Caco-2 (cell line): ENCODE measurements around the gene CTXN3. TPM values are rescaled to one million over a fixed set of nuclear protein-coding genes. Genes with fewer than 3 reads are reported as not detected.

Experiments used
- BruUV-seq: library from RNA; stranded (reverse); fragments of 400-500 nt; replicated peaks from 2 replicates; lab custom pipeline; 2021; lab: Mats Ljungman, UMichigan
- CTCF ChIA-PET: fragments of 300-600 bp; sonication (Branson Sonifier 250); formaldehyde crosslinking; loops from one replicate; lab custom pipeline; 2022; ENCODE audit warnings: antibody characterized with exemption; lab: Charles Lee
- POLR2A ChIA-PET: fragments of 300-600 bp; sonication (Branson Sonifier 250); formaldehyde crosslinking; loops from one replicate; lab custom pipeline; 2022; ENCODE audit warnings: antibody characterized with exemption; lab: Charles Lee
- DNase-seq, 2 experiments: peaks; one replicate each; pipeline versions ENCODE4 v3.0.0 to v3.0.0-alpha.2; 2020 to 2022
- H3K27me3 ChIP-seq: replicated peaks from 2 replicates; pipeline ENCODE4 v1.6.0; 2011; ENCODE audit warnings: low read length; ENCODE audit not compliant: control insufficient read depth, insufficient read depth
- H3K36me3 ChIP-seq: 2 replicates; pipeline ENCODE4 v1.5.1; 2011; ENCODE audit warnings: low read length; ENCODE audit not compliant: control insufficient read depth, insufficient read depth
- H3K4me1 ChIP-seq: fragments of 250-450 bp; sonication (Bioruptor Pico); 2 replicates; pipeline ENCODE4 v1.5.1; 2020; ENCODE audit warnings: mild to moderate bottlenecking
- H3K4me3 ChIP-seq: 2 replicates; pipeline ENCODE4 v1.5.1; 2011; ENCODE audit warnings: low read depth, mild to moderate bottlenecking, control low read depth, low read length
- H3K9me3 ChIP-seq: fragments of 250-450 bp; sonication (Bioruptor Pico); 2 replicates; pipeline ENCODE4 v1.5.1; 2020; ENCODE audit warnings: mild to moderate bottlenecking, moderate library complexity
- H3K27ac Mint-ChIP-seq: one replicate; pipeline ENCODE4 v1.8.0; 2022; ENCODE audit warnings: mixed read lengths; ENCODE audit not compliant: unreplicated experiment
- H3K27me3 Mint-ChIP-seq: one replicate; pipeline ENCODE4 v1.8.0; 2022; ENCODE audit warnings: mixed read lengths; ENCODE audit not compliant: insufficient read depth, unreplicated experiment
- H3K36me3 Mint-ChIP-seq: one replicate; pipeline ENCODE4 v1.8.0; 2022; ENCODE audit warnings: mild to moderate bottlenecking, mixed read lengths; ENCODE audit not compliant: insufficient read depth, unreplicated experiment
- H3K4me1 Mint-ChIP-seq: one replicate; pipeline ENCODE4 v1.8.0; 2022; ENCODE audit warnings: low read depth, mixed read lengths; ENCODE audit not compliant: unreplicated experiment
- H3K4me3 Mint-ChIP-seq: one replicate; pipeline ENCODE4 v1.8.0; 2022; ENCODE audit warnings: mild to moderate bottlenecking, moderate library complexity, mixed read lengths; ENCODE audit not compliant: unreplicated experiment
- H3K9me3 Mint-ChIP-seq: one replicate; pipeline ENCODE4 v1.8.0; 2022; ENCODE audit warnings: mixed read lengths; ENCODE audit not compliant: unreplicated experiment
- intact Hi-C: fragments of 100-400 bp; cut with micrococcal nuclease; formaldehyde crosslinking; loops from one replicate; pipeline ENCODE4 v1.10.0; 2022; ENCODE audit not compliant: unreplicated experiment
- total RNA-seq: library from RNA; stranded (reverse); gene quantifications from 2 replicates; pipeline ENCODE4 v1.2.3, GENCODE V29; 2022
- TF ChIP-seq, protein P1 (sequence below), 2 experiments: fragments of 200-600 bp in 1 of 2; IDR thresholded peaks; 1 replicate in 1 of 2; 2 replicates in 1 of 2; pipeline versions ENCODE4 v1.5.1 to v1.8.0; 2011 to 2022; ENCODE audit warnings: antibody characterized with exemption in 1 of 2, control low read depth in 1 of 2, inconsistent platforms in 1 of 2, low read depth in 1 of 2, low read length in 1 of 2, mild to moderate bottlenecking in 1 of 2, moderate library complexity in 1 of 2; ENCODE audit not compliant: insufficient read depth in 1 of 2, severe bottlenecking in 1 of 2, unreplicated experiment in 1 of 2

CTXN3 gene
- total RNA-seq, 1 experiment from 2014 or later = not detected

DNA sequence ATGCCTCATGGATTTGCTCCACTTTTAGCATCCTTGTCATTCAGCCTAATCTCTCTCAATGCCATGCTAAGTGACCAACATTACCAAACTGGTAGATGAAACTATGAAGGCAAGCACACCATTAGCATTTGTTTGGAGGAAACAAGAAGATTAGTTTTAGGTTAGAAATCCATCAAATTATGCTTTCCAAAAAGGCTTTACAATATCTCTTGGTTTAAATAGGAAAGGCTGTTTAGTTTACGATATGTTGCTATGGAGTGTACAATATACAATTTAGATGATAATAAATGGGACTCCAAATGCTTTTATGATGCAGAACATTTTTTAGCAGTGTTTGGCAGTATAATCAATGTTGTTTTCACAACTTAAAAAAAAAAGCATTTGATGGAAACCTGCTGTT is 47.8 kb upstream of the CTXN3 start:
- Histone ChIP-seq H3K36me3 (no peaks in the 10 kb centered on the region), H3K4me3 (no peak overlapping the region), H3K4me1 (no peaks in the 10 kb centered on the region), H3K27me3 (no peaks in the 10 kb centered on the region), H3K9me3 (no peaks in the 10 kb centered on the region)
- no peak for DNase-seq
- ChIA-PET POLR2A (interaction anchor here (0.6 kb wide), 1 partner anchor 101 kb away, joined by 6 read pairs; no protein-coding TSS in a partner anchor), CTCF (no interaction called here)
- Mint-ChIP-seq H3K9me3 (peaks cover 8% of the 10 kb centered on the region), H3K27ac (no peak overlapping the region), H3K4me3 (no peak overlapping the region), H3K36me3 (no peaks in the 10 kb centered on the region), H3K27me3 (no peaks in the 10 kb centered on the region), H3K4me1 (no peaks in the 10 kb centered on the region)
- BruUV-seq = no TSS peak
- intact Hi-C loops = no loop called here
- TF ChIP-seq, protein P1, sequence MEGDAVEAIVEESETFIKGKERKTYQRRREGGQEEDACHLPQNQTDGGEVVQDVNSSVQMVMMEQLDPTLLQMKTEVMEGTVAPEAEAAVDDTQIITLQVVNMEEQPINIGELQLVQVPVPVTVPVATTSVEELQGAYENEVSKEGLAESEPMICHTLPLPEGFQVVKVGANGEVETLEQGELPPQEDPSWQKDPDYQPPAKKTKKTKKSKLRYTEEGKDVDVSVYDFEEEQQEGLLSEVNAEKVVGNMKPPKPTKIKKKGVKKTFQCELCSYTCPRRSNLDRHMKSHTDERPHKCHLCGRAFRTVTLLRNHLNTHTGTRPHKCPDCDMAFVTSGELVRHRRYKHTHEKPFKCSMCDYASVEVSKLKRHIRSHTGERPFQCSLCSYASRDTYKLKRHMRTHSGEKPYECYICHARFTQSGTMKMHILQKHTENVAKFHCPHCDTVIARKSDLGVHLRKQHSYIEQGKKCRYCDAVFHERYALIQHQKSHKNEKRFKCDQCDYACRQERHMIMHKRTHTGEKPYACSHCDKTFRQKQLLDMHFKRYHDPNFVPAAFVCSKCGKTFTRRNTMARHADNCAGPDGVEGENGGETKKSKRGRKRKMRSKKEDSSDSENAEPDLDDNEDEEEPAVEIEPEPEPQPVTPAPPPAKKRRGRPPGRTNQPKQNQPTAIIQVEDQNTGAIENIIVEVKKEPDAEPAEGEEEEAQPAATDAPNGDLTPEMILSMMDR (IDR thresholded peaks at IDR 0.05; ENCODE audit: insufficient read depth in 1 of 2, low read depth in 1 of 2, low read length in 1 of 2, severe bottlenecking in 1 of 2, unreplicated experiment in 1 of 2) = no peak

DNA sequence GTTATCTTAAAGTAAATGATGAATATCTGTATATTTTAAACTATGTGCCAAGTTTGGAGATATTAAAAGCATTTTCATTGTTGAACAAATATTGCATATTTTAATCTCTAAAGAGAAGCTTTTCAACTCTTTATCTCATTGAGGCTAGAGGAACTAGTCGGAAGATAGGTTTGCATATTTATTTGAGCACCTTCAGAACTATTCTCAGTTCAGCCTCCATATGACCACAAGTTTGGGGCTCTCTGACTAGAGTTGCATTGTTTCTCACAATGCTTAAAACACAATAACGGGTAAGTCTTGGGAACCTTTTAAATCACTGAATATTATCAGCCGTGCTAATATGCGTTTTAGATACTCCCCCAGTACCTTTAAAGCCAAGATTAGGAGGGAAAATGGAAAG is 47.3 kb upstream of the CTXN3 start:
- Histone ChIP-seq H3K4me1 (no peaks in the 10 kb centered on the region), H3K36me3 (no peaks in the 10 kb centered on the region), H3K4me3 (no peak overlapping the region), H3K27me3 (no peaks in the 10 kb centered on the region), H3K9me3 (no peaks in the 10 kb centered on the region)
- CTCF ChIA-PET = no interaction called here
- DNase-seq = no peak
- H3K9me3 Mint-ChIP-seq = peaks cover 8% of the 10 kb centered on the region
- TF ChIP-seq, protein P1 (IDR thresholded peaks at IDR 0.05; ENCODE audit: insufficient read depth in 1 of 2, low read depth in 1 of 2, low read length in 1 of 2, severe bottlenecking in 1 of 2, unreplicated experiment in 1 of 2) = no peak
- POLR2A ChIA-PET = interaction anchor here (0.6 kb wide), 1 partner anchor 100 kb away, joined by 6 read pairs; no protein-coding TSS in a partner anchor
- no peaks in the 10 kb centered on the region for H3K4me1 Mint-ChIP-seq
- no peaks in the 10 kb centered on the region for H3K27me3 Mint-ChIP-seq
- BruUV-seq = no TSS peak
- no peak overlapping the region for H3K4me3 Mint-ChIP-seq
- no peak overlapping the region for H3K27ac Mint-ChIP-seq
- H3K36me3 Mint-ChIP-seq = no peaks in the 10 kb centered on the region
- intact Hi-C loops = no loop called here

DNA sequence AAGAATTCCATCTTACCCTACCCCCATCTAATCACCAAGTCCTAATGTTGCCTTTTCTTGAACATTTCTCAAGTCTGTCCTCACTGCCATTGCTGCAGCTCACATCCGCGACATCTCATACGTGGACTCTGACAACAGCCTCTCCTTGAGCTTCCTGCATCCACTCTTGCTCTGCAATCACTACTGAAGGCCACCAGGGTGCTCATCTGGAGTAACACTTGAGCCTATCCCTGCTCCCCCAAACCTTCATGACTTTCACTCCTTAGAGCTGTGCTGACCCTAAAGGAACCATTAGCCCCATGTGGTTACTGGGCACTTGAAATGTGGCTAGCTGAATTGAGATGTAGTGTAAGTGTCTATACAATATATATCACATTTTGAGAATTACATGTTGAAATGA is 46.4 kb upstream of the CTXN3 start:
- TF ChIP-seq, protein P1 (IDR thresholded peaks at IDR 0.05; ENCODE audit: insufficient read depth in 1 of 2, low read depth in 1 of 2, low read length in 1 of 2, severe bottlenecking in 1 of 2, unreplicated experiment in 1 of 2) = no peak
- ChIA-PET CTCF (no interaction called here), POLR2A (no interaction called here)
- Histone ChIP-seq H3K4me3 (no peak overlapping the region), H3K9me3 (no peaks in the 10 kb centered on the region), H3K27me3 (no peaks in the 10 kb centered on the region), H3K4me1 (no peaks in the 10 kb centered on the region), H3K36me3 (no peaks in the 10 kb centered on the region)
- H3K36me3 Mint-ChIP-seq = no peaks in the 10 kb centered on the region
- intact Hi-C loops = no loop called here
- H3K27me3 Mint-ChIP-seq = no peaks in the 10 kb centered on the region
- BruUV-seq = no TSS peak
- H3K9me3 Mint-ChIP-seq = peaks cover 8% of the 10 kb centered on the region
- no peak overlapping the region for H3K4me3 Mint-ChIP-seq
- H3K27ac Mint-ChIP-seq = no peak overlapping the region
- DNase-seq = no peak
- H3K4me1 Mint-ChIP-seq = no peaks in the 10 kb centered on the region
